CD4-positive, alpha-beta T cell treated with Interleukin-10 for 1 hour (primary cell): ENCODE measurements around the gene ANKFN1.

Experiments
- DNase-seq: peaks from one replicate; pipeline ENCODE4 v3.0.0-alpha.2; 2020

Gene ANKFN1

GRCh38 chr17:56291226-56291805 lies 138.0 kb downstream of the ANKFN1 start:
- no peak for DNase-seq

- DNase-seq, result no peak
Measured at GRCh38 chr17:56292010-56292409, 138.7 kb downstream of the ANKFN1 start.

- no peak for DNase-seq
Measured at GRCh38 chr17:56292578-56292977, 139.3 kb downstream of the ANKFN1 start.

- no peak for DNase-seq
Measured at GRCh38 chr17:56297184-56297583, 143.9 kb downstream of the ANKFN1 start.

GRCh38 chr17:56298846-56299245 lies 145.6 kb downstream of the ANKFN1 start:
- DNase-seq, result no peak

- DNase-seq, result no peak
Measured at GRCh38 chr17:56300144-56300543, 146.9 kb downstream of the ANKFN1 start.

- no peak for DNase-seq
Measured at GRCh38 chr17:56305007-56305406, 151.7 kb downstream of the ANKFN1 start.

GRCh38 chr17:56309897-56310296 lies 156.6 kb downstream of the ANKFN1 start:
- DNase-seq, result no peak

- no peak for DNase-seq
Measured at GRCh38 chr17:56310782-56311181, 157.5 kb downstream of the ANKFN1 start.

- no peak for DNase-seq
Measured at GRCh38 chr17:56313201-56313600, 159.9 kb downstream of the ANKFN1 start.

- DNase-seq, result no peak
Measured at GRCh38 chr17:56314026-56314425, 160.8 kb downstream of the ANKFN1 start.

- no peak for DNase-seq
Measured at GRCh38 chr17:56314984-56315602, 161.8 kb downstream of the ANKFN1 start.

GRCh38 chr17:56316604-56317003 lies 163.3 kb downstream of the ANKFN1 start:
- DNase-seq, result no peak

GRCh38 chr17:56317351-56318208 lies 164.3 kb downstream of the ANKFN1 start:
- no peak for DNase-seq

GRCh38 chr17:56319531-56319930 lies 166.3 kb downstream of the ANKFN1 start:
- no peak for DNase-seq

- no peak for DNase-seq
Measured at GRCh38 chr17:56320443-56320842, 167.2 kb downstream of the ANKFN1 start.

- no peak for DNase-seq
Measured at GRCh38 chr17:56322991-56323390, 169.7 kb downstream of the ANKFN1 start.

- DNase-seq, result no peak
Measured at GRCh38 chr17:56324676-56325075, 171.4 kb downstream of the ANKFN1 start.

- no peak for DNase-seq
Measured at GRCh38 chr17:56325313-56326000, 172.2 kb downstream of the ANKFN1 start.

- no peak for DNase-seq
Measured at GRCh38 chr17:56326001-56326359, 172.7 kb downstream of the ANKFN1 start.

GRCh38 chr17:56347639-56348038 lies 194.4 kb downstream of the ANKFN1 start:
- DNase-seq, result no peak

- DNase-seq, result no peak
Measured at GRCh38 chr17:56350592-56350991, 197.3 kb downstream of the ANKFN1 start.

GRCh38 chr17:56351675-56352074 lies 198.4 kb downstream of the ANKFN1 start:
- DNase-seq, result no peak

- DNase-seq, result no peak
Measured at GRCh38 chr17:56358651-56359050, 205.4 kb downstream of the ANKFN1 start.
